ENCODE measurements around the gene LRRC7.

LRRC7 gene

DNA sequence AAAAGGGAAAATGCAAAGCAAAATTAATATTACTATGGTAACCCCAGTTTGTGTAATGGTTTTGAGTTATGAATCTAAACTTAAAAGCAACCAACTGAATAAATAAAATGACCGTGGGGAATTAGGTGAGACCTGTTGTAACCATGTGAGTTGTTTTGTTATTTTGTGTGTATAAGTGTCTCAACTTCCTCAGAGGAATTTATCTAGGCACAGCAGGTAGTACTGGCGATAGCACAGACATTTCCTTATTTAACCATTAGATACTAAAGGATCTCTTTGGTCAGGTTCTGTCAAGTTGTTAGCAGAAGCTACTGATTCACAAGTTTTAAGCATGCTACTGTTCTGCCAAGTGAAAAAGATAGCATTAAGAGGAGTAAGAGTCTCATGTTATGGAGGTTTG is 39.3 kb upstream of the LRRC7 start:
- Histone ChIP-seq H3K27me3 (ENCODE audit: insufficient read depth, insufficient read length) (no peaks in the 10 kb centered on the region), H3K36me3 (ENCODE audit: insufficient read depth, insufficient read length, low read length) (no peaks in the 10 kb centered on the region), H3K9me3 (ENCODE audit: insufficient read depth, low read length) (no peaks in the 10 kb centered on the region), H3K4me3 (ENCODE audit: insufficient read length, low read depth) (no peak overlapping the region), H3K9ac (ENCODE audit: insufficient read length, low read depth) (no peak overlapping the region), H3K4me1 (ENCODE audit: insufficient read depth, insufficient read length) (no peaks in the 10 kb centered on the region)
- TF ChIP-seq YY1 (IDR thresholded peaks at IDR 0.05; ENCODE audit: insufficient read depth, insufficient read length) (no peak), ZNF274 (IDR thresholded peaks at IDR 0.05; ENCODE audit: low read depth, low read length) (no peak), SUZ12 (IDR thresholded peaks at IDR 0.05; ENCODE audit: extremely low read depth, insufficient read depth, insufficient read length) (no peak)
- DNase-seq (ENCODE audit: low read depth, low spot score) = no peak

DNA sequence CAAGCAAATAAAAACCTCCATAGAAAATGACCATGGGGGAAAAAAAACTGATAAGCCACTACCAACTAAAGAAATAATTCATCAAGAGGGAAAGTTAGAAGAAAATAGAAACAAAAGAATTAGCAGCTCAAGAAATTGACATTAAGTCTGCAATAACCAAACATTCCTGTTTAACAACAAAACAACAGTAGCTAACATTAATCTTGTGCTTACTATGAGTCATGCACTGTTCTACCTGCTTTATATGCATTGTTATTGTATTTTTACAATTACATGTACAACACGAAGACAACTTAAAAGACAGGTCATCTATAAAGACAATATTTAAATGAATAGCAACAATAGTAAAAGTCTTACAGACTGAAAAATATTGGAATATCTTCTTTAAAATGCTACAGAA is 34.4 kb upstream of the LRRC7 start:
- no peak for TF ChIP-seq YY1 (IDR thresholded peaks at IDR 0.05; ENCODE audit: insufficient read depth, insufficient read length)
- TF ChIP-seq SUZ12 (IDR thresholded peaks at IDR 0.05; ENCODE audit: extremely low read depth, insufficient read depth, insufficient read length) = no peak
- no peak for TF ChIP-seq ZNF274 (IDR thresholded peaks at IDR 0.05; ENCODE audit: low read depth, low read length)
- Histone ChIP-seq H3K27me3 (ENCODE audit: insufficient read depth, insufficient read length) (no peaks in the 10 kb centered on the region), H3K4me3 (ENCODE audit: insufficient read length, low read depth) (no peak overlapping the region), H3K9me3 (ENCODE audit: insufficient read depth, low read length) (no peaks in the 10 kb centered on the region), H3K4me1 (ENCODE audit: insufficient read depth, insufficient read length) (no peaks in the 10 kb centered on the region), H3K9ac (ENCODE audit: insufficient read length, low read depth) (no peak overlapping the region), H3K36me3 (ENCODE audit: insufficient read depth, insufficient read length, low read length) (no peaks in the 10 kb centered on the region)
- no peak for DNase-seq (ENCODE audit: low read depth, low spot score)

DNA sequence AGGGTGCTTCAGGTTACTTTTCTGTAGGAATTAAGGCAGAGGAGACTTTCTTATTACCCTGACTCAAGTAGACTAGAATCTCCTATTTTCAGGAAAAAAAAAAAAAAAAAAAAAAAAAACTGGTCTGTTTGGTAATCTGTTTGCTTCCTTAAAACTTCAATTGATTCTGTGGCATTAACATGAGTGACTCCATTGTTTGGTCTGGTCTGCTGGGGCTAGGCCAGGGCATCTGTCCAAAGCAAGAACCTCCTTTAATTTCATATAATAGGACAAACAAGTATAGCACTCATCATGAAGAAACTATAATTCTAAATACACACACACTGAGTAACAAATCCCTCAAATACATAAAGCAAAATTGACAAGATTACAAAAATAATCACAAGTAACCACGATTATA is 32.9 kb upstream of the LRRC7 start:
- Histone ChIP-seq H3K9ac (ENCODE audit: insufficient read length, low read depth) (no peak overlapping the region), H3K4me1 (ENCODE audit: insufficient read depth, insufficient read length) (no peaks in the 10 kb centered on the region), H3K27me3 (ENCODE audit: insufficient read depth, insufficient read length) (no peaks in the 10 kb centered on the region), H3K36me3 (ENCODE audit: insufficient read depth, insufficient read length, low read length) (no peaks in the 10 kb centered on the region), H3K9me3 (ENCODE audit: insufficient read depth, low read length) (no peaks in the 10 kb centered on the region), H3K4me3 (ENCODE audit: insufficient read length, low read depth) (no peak overlapping the region)
- no peak for DNase-seq (ENCODE audit: low read depth, low spot score)
- TF ChIP-seq YY1 (IDR thresholded peaks at IDR 0.05; ENCODE audit: insufficient read depth, insufficient read length) (no peak), SUZ12 (IDR thresholded peaks at IDR 0.05; ENCODE audit: extremely low read depth, insufficient read depth, insufficient read length) (no peak), ZNF274 (IDR thresholded peaks at IDR 0.05; ENCODE audit: low read depth, low read length) (no peak)

DNA sequence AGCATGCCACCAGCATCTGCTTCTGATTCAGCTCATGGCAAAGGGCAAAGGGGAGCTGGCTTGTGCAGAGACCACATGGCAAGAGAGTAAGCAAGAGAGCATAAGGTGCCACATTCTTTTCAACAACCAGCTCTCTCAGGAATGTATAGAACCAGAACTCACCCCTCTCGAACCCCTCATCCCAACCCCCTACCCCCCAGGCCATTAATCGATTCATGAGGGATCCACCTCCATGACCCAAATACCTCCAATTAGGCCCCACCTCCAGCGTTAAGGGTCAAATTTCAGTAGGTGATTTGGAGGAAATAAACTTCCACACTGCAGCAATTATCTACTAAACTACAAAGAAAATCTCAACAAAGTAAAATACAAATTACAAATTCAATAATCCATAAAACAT is 32.2 kb upstream of the LRRC7 start:
- no peaks in the 10 kb centered on the region for H3K36me3 ChIP-seq (ENCODE audit: insufficient read depth, insufficient read length, low read length)
- TF ChIP-seq ZNF274 (IDR thresholded peaks at IDR 0.05; ENCODE audit: low read depth, low read length) (no peak), SUZ12 (IDR thresholded peaks at IDR 0.05; ENCODE audit: extremely low read depth, insufficient read depth, insufficient read length) (no peak), YY1 (IDR thresholded peaks at IDR 0.05; ENCODE audit: insufficient read depth, insufficient read length) (no peak)
- H3K9ac ChIP-seq (ENCODE audit: insufficient read length, low read depth) = no peak overlapping the region
- no peaks in the 10 kb centered on the region for H3K27me3 ChIP-seq (ENCODE audit: insufficient read depth, insufficient read length)
- no peak for DNase-seq (ENCODE audit: low read depth, low spot score)
- H3K9me3 ChIP-seq (ENCODE audit: insufficient read depth, low read length) = no peaks in the 10 kb centered on the region
- H3K4me3 ChIP-seq (ENCODE audit: insufficient read length, low read depth) = no peak overlapping the region
- H3K4me1 ChIP-seq (ENCODE audit: insufficient read depth, insufficient read length) = no peaks in the 10 kb centered on the region

DNA sequence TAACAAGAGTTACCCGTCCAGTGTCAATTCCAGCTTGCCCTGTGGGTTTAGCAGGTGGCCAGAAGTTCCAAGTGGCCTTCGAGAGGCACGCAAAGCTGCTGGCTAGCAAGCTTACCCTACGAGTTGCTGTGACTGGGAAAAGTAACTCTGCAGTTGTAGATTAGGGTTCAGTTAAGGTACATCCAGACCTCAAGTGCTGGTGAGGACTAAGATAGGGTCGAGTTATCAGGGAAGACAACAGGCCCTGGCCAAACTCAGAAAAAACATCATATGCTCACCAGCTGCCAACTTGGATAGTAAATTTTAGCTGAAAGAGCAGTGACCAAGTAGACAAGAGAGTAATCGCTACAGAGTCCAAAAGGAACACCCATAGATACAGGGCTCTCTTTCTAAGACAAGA is 27.7 kb upstream of the LRRC7 start:
- Histone ChIP-seq H3K9me3 (ENCODE audit: insufficient read depth, low read length) (no peaks in the 10 kb centered on the region), H3K4me1 (ENCODE audit: insufficient read depth, insufficient read length) (no peaks in the 10 kb centered on the region), H3K4me3 (ENCODE audit: insufficient read length, low read depth) (no peak overlapping the region), H3K36me3 (ENCODE audit: insufficient read depth, insufficient read length, low read length) (no peaks in the 10 kb centered on the region), H3K9ac (ENCODE audit: insufficient read length, low read depth) (no peak overlapping the region), H3K27me3 (ENCODE audit: insufficient read depth, insufficient read length) (no peaks in the 10 kb centered on the region)
- no peak for DNase-seq (ENCODE audit: low read depth, low spot score)
- no peak for TF ChIP-seq YY1 (IDR thresholded peaks at IDR 0.05; ENCODE audit: insufficient read depth, insufficient read length)
- no peak for TF ChIP-seq SUZ12 (IDR thresholded peaks at IDR 0.05; ENCODE audit: extremely low read depth, insufficient read depth, insufficient read length)
- TF ChIP-seq ZNF274 (IDR thresholded peaks at IDR 0.05; ENCODE audit: low read depth, low read length) = no peak

DNA sequence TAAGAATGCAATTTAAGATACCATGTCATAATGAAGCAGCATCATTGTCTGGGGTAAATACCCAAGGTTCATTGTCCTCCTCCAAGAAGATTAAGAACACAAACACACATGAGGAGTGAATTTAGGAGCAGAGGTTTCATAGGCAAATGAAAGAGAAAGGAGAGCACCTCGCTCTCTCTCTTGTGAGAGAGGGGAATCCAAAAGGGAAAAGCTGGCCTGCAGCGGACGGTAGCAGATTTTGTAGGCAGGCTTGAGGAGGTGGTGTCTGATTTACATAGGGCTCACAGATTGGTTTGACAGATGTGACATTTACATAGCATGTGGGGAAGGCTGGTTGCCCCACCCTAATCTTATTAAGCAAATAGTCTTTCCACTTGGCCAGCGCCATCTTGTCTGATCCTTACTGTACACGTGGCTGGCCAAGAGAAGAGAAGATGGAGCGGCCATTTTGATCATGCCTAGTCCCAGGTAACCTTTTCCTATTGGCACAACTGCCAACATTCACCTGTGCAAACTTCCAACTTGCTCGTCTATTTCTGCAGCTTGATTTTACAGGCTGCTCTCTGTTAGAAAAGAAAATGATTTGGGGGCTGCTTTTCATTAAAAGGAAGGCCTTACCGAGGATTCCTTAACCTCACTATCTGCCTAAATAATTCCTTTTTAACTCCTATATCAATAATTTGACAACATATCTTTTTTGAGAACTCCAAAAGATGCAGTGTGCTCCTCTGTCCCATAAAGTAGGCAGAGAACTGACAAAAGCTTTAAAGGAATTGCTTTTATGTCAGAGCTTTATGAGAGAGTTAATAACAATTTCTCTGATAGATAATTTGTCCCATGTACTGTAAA is 16.0 kb upstream of the LRRC7 start:
- no peak for DNase-seq (ENCODE audit: low read depth, low spot score)
- Histone ChIP-seq H3K4me3 (ENCODE audit: insufficient read length, low read depth) (no peak overlapping the region), H3K9ac (ENCODE audit: insufficient read length, low read depth) (no peak overlapping the region)

DNA sequence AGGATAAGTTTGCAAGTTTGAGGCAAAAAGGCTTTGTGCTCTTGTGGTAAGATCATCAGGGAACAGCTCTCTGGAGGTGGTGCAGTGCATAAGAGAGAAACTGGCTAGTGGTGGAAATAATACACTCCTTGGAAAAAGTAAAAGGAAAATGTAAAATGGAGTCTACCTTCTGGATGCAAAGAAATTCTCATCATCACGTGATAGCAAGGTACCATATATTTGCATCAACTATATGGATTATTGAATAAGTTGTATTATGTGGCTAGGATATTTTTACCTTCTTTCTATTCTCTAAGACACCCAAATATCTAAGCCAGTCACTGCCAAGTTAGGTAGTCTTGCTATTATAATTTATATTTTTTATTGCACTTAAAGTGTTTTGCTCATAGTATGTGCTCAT is 14.0 kb upstream of the LRRC7 start:
- DNase-seq (ENCODE audit: low read depth, low spot score) = no peak
- H3K9ac ChIP-seq (ENCODE audit: insufficient read length, low read depth) = no peak overlapping the region
- no peak for TF ChIP-seq SUZ12 (IDR thresholded peaks at IDR 0.05; ENCODE audit: extremely low read depth, insufficient read depth, insufficient read length)
- no peak for TF ChIP-seq ZNF274 (IDR thresholded peaks at IDR 0.05; ENCODE audit: low read depth, low read length)
- TF ChIP-seq YY1 (IDR thresholded peaks at IDR 0.05; ENCODE audit: insufficient read depth, insufficient read length) = no peak
- no peaks in the 10 kb centered on the region for H3K36me3 ChIP-seq (ENCODE audit: insufficient read depth, insufficient read length, low read length)
- H3K27me3 ChIP-seq (ENCODE audit: insufficient read depth, insufficient read length) = no peaks in the 10 kb centered on the region
- H3K4me1 ChIP-seq (ENCODE audit: insufficient read depth, insufficient read length) = no peaks in the 10 kb centered on the region
- no peaks in the 10 kb centered on the region for H3K9me3 ChIP-seq (ENCODE audit: insufficient read depth, low read length)
- H3K4me3 ChIP-seq (ENCODE audit: insufficient read length, low read depth) = no peak overlapping the region

More for the DNA sequence above, 16.0 kb upstream of the LRRC7 start:
- Histone ChIP-seq H3K9me3 (ENCODE audit: insufficient read depth, low read length) (no peaks in the 10 kb centered on the region), H3K36me3 (ENCODE audit: insufficient read depth, insufficient read length, low read length) (no peaks in the 10 kb centered on the region), H3K27me3 (ENCODE audit: insufficient read depth, insufficient read length) (no peaks in the 10 kb centered on the region), H3K4me1 (ENCODE audit: insufficient read depth, insufficient read length) (no peaks in the 10 kb centered on the region)
- TF ChIP-seq SUZ12 (IDR thresholded peaks at IDR 0.05; ENCODE audit: extremely low read depth, insufficient read depth, insufficient read length) (no peak), YY1 (IDR thresholded peaks at IDR 0.05; ENCODE audit: insufficient read depth, insufficient read length) (no peak), ZNF274 (IDR thresholded peaks at IDR 0.05; ENCODE audit: low read depth, low read length) (no peak)
